GM19099 (cell line): Measurements from ENCODE around the gene CELA2B.

Source experiments
- POLR2A ChIP-seq: IDR thresholded peaks from 3 replicates; pipeline ENCODE4 v1.6.1; 2011; ENCODE audit warnings: low read depth; ENCODE audit not compliant: insufficient read length; ENCODE audit errors: extremely low read depth

The CELA2B gene

DNA sequence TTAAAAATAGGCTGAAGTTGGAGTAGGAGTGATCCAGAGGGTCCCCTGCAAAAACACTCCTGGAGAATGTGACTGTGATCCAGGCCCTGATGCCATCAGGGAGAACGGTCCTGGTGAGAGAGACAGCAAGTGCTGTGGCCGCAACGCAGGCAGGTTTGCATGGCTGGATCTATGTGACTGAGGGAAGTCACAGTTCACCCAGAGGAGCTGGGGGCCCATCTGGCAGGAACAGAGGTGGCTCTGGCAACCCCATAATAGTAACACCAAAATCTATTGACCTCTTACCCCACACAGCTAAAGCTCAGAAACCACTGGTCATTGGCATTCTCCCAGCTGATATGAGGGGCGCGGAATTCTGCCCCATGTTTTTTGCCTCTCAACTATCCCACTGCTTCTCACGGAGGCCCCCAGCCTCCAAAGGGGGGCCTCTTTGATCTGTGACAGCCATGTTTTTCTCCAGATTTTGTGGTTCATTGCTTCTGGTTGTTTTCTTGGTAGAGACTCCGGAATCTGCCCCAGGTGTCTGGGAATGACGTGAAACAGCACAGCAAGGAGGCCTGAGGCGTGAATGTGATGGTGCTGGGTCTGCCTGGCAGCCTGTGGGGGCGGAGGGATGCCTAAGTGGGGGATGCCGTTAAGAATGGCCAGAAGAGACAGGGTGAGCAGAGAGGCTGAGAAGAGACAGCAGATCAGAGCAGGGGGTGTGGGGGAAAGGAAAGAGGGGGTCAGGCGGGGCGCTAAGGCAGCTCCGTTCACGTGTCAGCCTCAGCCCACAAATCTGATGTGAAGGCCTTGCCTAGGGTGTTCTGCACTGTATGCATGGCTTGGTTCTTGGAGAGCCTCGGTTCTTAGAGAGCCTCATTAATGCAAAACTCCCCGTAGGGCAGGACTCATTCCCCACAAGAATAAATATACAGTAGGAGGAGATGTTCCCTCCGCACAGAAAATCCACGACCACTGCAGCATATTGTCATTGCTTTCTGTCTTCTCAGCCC is 24.6 kb downstream of the CELA2B start:
- no peak for TF ChIP-seq POLR2A

DNA sequence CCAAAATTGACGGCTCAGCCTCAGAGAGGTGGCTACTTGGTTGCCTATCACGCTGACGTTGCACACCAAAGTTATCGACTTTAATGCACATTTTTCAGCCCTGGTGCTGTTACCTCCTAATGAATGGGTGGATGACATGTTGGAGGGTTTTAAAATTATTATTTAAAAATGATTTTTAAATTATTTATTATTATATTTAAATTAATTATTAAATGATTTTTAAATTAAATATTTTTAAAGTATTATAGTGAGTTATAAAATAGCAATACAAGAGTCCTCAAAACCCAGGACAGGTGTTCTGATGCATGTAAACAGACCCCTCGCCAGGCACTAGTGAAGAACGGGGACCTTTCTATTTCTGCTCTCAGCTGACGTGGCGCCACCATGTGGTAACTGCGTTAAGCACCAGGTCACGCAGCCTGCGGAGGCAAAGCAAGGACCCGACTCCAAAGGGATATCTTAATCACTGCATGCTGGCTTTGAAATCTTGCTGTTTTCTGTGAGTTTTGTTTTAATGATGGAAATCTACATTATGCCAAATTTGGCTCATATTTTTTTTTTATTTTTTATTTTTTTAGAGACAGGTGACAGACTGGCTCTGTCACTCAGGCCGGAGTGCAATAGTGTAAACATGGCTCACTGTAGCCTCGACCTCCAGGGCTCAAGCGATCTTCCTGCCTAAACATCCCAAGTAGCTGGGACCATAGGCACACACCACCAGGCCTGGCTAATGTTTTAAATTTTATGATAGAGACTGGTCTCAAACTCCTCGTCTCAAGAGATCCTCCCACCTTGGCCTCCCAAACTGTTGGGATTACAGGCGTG is 25.5 kb downstream of the CELA2B start:
- TF ChIP-seq POLR2A = no peak

DNA sequence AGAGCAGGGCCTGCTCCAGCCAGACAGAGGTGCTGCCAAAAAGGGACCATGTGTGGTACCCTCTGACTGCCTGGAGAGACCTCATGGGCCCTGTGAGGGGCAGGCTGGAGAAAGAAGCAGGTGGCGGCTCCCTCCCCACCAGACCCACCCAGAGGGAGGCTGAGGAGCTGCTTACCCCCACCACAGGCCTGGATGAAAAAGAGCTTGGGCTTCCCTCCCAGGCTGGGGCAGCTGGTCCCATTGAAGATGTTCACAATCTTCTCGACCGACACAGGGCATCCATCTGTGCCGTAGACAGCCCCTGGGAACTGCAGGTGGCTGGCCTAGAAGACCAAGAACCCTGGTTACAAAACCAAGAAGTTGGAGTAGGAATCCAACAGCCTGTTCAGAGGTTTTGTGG is 28.5 kb downstream of the CELA2B start:
- no peak for TF ChIP-seq POLR2A

DNA sequence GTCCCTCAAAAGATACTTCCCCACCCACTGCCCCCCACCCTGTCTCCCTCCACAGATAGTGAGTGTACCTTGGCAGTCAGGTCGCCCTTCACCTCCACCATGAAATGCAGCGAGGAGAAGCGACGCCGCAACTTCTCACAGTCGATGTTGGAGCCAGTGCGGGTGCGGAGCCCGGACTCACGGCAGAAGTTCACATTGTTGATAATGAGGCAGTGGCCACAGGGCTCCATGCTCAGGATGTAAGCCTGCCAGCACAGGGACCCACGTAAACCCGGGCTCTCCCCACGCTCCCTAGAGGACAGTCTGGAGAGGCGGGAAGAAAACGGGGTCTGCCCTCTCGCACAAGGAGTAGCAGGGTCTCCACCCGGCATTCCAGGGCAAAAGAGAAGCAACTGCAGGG is 30.9 kb downstream of the CELA2B start:
- TF ChIP-seq POLR2A = no peak

DNA sequence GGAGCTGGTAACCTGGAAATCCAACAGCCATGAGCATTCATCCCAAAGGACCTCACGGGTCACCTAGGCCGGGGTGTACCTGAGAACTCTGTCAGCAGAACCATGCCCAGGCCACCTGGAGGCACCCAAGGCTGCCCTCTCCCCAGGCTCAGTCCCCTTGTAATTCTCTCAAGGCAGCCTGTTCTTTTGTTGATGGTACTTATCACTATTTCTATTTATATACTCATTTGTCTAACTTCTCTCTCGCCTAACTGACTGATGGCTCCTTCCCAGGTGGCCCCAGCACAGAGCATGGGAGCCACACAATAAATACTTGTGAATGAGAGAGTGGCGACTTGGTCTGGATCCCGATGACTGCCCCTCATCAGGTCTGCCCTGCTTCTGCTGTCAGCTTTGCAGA is 31.4 kb downstream of the CELA2B start:
- no peak for TF ChIP-seq POLR2A

DNA sequence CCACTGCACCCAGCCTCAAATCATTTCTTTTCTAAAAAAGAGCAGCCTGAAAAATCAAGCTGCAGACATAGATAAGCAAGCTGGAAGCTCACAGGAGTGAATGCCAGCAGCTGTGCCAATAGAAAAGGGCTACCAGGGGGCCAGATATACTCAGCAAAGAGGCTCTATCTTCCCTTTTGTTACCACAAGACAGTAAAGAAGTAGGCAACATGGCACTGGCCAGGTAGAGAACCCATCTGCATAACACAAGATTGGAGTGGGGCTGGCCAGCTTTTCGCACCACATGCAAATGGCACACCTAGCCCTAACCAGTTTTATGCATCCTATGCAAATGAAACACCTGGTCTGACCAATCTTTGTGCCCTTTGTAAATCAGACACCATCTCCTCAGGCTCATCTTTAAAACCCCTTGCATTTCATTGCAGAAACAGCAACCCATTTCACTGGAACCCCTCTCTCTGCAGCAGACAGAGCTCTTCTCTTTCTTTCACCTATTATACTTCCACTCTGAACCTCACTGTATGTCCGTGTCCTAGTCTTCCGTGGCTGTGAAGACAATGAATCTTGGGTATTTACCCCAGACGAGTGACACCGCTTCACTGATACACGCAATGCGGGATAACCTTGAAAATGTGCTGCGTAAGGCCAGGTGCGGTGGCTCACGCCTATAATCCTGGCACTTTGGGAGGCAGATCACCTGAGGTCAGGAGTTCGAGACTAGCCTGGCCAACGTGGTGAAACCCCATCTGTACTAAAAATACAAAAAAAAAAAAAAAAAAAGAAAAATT is 33.0 kb downstream of the CELA2B start:
- no peak for TF ChIP-seq POLR2A

DNA sequence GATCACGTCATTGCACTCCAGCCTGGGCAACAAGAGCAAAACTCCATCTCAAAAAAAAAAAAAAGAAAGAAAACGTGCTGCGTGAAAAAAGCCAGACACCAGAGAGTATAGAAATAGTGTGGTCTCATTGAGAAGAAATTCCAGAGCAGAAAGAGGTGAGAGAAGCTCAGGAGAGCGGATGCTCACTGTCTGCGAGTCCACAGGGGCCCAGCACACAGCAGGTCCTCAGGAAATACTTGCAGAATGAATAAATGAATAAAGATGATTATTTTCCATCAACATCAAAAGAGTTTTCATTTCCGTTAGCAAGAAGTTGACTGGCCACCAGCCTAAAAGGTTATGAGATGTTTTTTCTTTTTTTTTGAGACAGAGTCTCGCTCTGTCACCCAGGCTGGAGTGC is 33.7 kb downstream of the CELA2B start:
- TF ChIP-seq POLR2A = no peak

DNA sequence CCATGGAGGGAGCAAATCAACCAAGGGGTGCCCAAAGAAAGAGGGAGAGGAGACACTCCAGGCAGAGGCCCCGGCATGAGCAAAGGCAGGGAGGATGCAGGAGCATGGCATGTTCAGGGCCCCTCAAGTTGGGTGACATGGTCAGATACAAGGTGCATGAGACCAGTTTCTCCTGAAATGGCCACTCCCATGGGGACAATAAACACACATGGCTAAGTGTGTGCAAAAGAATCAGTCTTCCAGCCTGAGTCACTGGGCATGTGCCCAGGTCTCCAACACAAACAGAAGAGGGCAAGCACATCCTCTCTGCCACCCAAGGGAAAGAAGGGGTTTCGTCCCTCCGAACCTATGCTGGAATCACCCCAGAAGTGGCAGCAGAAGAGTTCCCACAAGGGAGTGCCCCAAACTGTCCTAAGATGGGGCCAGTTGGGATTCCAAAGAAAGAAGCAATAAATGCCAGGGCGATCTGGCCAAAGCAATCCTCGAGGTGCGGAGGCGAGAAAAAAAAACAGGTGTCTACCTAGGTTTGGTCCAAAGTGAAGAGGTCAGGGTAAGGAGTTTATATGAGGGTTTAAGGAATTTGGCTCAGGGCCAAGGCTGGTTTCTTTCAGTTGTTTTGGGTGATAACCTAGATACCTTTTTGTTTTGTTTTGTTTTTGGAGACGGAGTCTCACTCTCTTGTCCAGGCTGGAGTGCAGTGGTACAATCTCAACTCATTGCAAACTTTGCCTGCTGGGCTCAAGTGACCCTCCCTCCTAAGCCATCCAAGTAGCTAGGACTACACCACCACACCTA is 34.9 kb downstream of the CELA2B start:
- TF ChIP-seq POLR2A = no peak

DNA sequence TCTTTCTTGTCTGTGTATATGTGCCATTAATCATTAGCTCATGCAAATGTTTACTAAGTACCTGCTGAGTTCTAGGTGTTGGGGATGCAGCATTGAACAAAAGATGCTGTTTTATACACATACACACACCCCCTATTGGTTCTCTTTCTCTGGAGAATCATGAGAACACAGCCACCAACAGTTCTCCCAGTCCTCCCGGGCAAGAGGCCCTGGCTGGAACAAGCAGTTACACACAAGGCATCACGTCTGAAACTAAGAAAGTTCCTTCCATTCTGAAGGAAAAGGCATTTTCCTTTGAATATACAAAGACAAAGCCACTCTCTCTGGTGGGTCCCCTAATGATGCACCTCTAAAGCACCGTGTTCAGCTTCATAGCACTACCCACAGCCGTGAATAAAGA is 37.3 kb downstream of the CELA2B start:
- TF ChIP-seq POLR2A = no peak

DNA sequence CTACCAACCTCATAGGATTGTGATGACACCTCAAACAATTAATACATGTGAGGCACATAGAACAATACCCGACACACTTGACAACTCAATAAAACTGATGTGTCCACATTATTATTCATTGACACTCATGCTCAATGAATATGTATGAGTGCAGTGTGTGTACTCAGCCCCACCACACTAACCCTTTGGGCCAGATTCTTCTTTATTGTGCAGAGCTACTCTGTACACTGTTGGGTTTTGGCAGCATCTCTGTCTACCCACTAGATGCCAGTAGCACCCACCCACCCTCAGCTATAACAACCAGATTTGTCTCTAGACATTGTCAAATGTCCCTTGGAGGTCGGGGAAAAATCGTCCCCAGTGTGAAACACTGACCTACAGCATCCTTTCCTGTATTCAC is 38.0 kb downstream of the CELA2B start:
- no peak for TF ChIP-seq POLR2A

DNA sequence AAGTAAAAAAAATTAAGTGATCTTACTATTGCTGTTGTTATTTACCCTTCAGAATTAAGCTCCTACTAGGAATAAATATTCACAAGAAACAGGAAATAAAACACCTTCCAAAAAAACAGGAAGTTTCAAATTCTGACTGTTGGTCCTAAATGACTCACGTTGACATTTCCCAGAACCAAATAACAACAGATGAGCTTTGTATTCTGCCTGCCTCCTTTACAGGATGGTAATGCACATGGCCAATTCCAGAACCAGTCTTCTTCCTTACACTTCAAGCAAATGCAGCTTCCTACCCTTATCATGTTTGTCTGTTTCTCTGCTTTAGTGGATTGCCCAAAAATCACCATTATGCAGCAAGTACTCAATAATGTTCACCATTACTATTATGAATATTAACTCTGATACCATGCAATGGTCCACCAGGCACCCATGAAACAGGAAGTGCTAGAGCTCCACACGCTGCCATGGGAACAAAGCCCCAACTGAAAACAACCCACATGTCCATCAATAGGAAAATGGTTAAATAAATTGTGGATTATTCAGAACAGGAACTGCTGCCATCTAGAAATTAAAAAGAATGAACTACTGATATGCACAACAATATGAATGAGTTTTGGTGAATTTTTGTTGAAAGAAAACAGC is 39.2 kb downstream of the CELA2B start:
- no peak for TF ChIP-seq POLR2A

DNA sequence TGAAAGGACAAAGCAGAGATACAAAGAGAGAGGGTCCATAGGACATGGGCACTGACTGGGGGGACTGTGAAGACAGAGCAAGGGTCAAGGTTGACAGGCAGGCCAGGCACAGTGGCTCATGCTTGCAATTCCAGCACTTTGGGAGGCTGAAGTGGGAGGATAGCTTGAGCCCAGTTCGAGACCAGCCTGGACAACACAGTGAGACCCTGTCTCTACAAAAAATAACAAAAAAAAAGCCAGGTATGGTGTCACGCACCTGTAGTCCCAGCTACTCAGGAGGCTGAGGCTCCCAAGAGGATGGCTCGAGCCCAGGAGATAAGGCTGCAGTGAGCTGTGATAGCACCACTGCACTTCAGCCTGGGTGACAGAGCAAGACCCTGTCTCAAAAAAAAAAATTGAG is 43.7 kb downstream of the CELA2B start:
- TF ChIP-seq POLR2A = no peak

DNA sequence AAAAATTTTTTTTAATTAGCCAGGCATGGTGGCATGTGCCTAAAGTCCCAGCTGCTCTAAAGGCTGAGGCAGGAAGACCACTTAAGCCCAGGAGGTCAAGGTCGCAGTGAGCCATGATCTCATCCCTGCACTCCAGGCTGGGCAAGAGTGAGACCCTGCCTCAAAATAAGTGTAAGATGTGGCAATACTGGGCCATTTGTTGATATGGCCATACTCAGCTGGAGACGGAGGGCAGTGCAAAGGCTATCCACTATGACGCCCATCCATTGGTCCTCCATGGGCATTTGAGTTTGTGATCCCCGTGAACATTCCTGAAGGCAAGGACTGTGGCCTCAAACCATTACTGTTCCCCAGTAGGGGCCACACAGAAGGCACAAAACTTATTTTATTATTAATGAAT is 46.6 kb downstream of the CELA2B start:
- no peak for TF ChIP-seq POLR2A
